ENCODE results near the gene SMIM5.
A peak's percentile ranks its signal among the peaks of the same experiment; 100 is the strongest.

DNA sequence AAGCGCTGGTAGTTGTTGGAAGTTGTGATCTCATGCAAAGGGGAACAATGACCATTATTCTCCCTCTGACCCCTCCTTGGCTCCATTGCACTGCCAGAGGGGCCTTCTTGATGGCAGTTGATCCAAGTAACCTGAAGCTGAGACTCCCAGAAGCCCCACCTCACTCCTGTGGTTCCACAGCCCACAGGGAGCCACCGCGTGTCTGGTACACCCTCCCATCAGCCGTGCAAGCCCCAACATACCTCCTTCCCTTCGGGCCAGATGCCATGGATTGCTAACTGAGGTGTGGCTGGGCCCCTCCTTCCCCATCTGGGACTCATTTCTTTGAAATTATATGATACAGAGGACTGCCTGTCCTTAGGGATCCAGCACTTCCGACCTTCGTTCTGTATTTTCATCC lies 51.7 kb downstream of the SMIM5 start:
- TF ChIP-seq POLR2A (IDR thresholded peaks at IDR 0.05) = peak in 1 of 2 donors; percentile 69
- TF ChIP-seq, protein P1, sequence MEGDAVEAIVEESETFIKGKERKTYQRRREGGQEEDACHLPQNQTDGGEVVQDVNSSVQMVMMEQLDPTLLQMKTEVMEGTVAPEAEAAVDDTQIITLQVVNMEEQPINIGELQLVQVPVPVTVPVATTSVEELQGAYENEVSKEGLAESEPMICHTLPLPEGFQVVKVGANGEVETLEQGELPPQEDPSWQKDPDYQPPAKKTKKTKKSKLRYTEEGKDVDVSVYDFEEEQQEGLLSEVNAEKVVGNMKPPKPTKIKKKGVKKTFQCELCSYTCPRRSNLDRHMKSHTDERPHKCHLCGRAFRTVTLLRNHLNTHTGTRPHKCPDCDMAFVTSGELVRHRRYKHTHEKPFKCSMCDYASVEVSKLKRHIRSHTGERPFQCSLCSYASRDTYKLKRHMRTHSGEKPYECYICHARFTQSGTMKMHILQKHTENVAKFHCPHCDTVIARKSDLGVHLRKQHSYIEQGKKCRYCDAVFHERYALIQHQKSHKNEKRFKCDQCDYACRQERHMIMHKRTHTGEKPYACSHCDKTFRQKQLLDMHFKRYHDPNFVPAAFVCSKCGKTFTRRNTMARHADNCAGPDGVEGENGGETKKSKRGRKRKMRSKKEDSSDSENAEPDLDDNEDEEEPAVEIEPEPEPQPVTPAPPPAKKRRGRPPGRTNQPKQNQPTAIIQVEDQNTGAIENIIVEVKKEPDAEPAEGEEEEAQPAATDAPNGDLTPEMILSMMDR (IDR thresholded peaks at IDR 0.05) = no peak
